ENCODE data around the gene PTPRG.

PTPRG gene

GRCh38 chr3:61650719-61651410 is 89.5 kb downstream of the PTPRG start:
- no peak for DNase-seq (ENCODE audit: low read depth)

GRCh38 chr3:61657689-61658088 is 96.3 kb downstream of the PTPRG start:
- DNase-seq (ENCODE audit: low read depth), result no peak

GRCh38 chr3:61662861-61663260 is 101.5 kb downstream of the PTPRG start:
- DNase-seq (ENCODE audit: low read depth), result no peak

- no peak for DNase-seq (ENCODE audit: low read depth)
Measured at GRCh38 chr3:61663356-61664104, 102.2 kb downstream of the PTPRG start.

GRCh38 chr3:61664105-61664482 is 102.7 kb downstream of the PTPRG start:
- no peak for DNase-seq (ENCODE audit: low read depth)

GRCh38 chr3:61665121-61665520 is 103.8 kb downstream of the PTPRG start:
- no peak for DNase-seq (ENCODE audit: low read depth)

GRCh38 chr3:61665987-61666386 is 104.6 kb downstream of the PTPRG start:
- DNase-seq (ENCODE audit: low read depth), result no peak

GRCh38 chr3:61666615-61667330 is 105.4 kb downstream of the PTPRG start:
- DNase-seq (ENCODE audit: low read depth), result no peak

- DNase-seq (ENCODE audit: low read depth), result no peak
Measured at GRCh38 chr3:61667383-61667782, 106.0 kb downstream of the PTPRG start.

- no peak for DNase-seq (ENCODE audit: low read depth)
Measured at GRCh38 chr3:61667814-61668213, 106.4 kb downstream of the PTPRG start.

- DNase-seq (ENCODE audit: low read depth), result no peak
Measured at GRCh38 chr3:61668317-61668864, 107.0 kb downstream of the PTPRG start.

- no peak for DNase-seq (ENCODE audit: low read depth)
Measured at GRCh38 chr3:61669203-61669602, 107.8 kb downstream of the PTPRG start.

GRCh38 chr3:61669668-61670299 is 108.4 kb downstream of the PTPRG start:
- DNase-seq (ENCODE audit: low read depth), result no peak

GRCh38 chr3:61673651-61674050 is 112.3 kb downstream of the PTPRG start:
- DNase-seq (ENCODE audit: low read depth), result no peak

GRCh38 chr3:61674596-61674995 is 113.2 kb downstream of the PTPRG start:
- no peak for DNase-seq (ENCODE audit: low read depth)

GRCh38 chr3:61679026-61679425 is 117.7 kb downstream of the PTPRG start:
- no peak for DNase-seq (ENCODE audit: low read depth)

GRCh38 chr3:61680617-61681016 is 119.2 kb downstream of the PTPRG start:
- no peak for DNase-seq (ENCODE audit: low read depth)

- no peak for DNase-seq (ENCODE audit: low read depth)
Measured at GRCh38 chr3:61681636-61682035, 120.3 kb downstream of the PTPRG start.

- no peak for DNase-seq (ENCODE audit: low read depth)
Measured at GRCh38 chr3:61682671-61683548, 121.5 kb downstream of the PTPRG start.

GRCh38 chr3:61683549-61684236 is 122.3 kb downstream of the PTPRG start:
- no peak for DNase-seq (ENCODE audit: low read depth)

GRCh38 chr3:61684386-61684785 is 123.0 kb downstream of the PTPRG start:
- no peak for DNase-seq (ENCODE audit: low read depth)
